Tibial artery (tissue), 4 donors: ENCODE measurements around the gene RAP1GAP2.
A peak's percentile ranks its signal among the peaks of the same experiment; 100 is the strongest.

ENCODE experiments used
- DNase-seq, 2 donors: peaks; one replicate each; pipeline ENCODE4 v3.0.0-alpha.2; 2019
- H3K27ac ChIP-seq, 2 donors: fragments of 200-600 bp; sonication (generic) in 1 of 2; 1 replicate in 1 of 2; 2 replicates in 1 of 2; pipeline ENCODE4 v1.5.1; 2018 to 2019; ENCODE audit warnings: mild to moderate bottlenecking in 1 of 2
- H3K27me3 ChIP-seq, 2 donors: fragments of 200-600 bp; sonication (generic) in 1 of 2; one replicate each; pipeline versions ENCODE4 v1.5.1 to v1.6.0; 2016 to 2019
- H3K36me3 ChIP-seq, 3 donors: fragments of 200-600 bp; sonication (generic) in 2 of 3; one replicate each; pipeline ENCODE4 v1.5.1; 2016 to 2019; ENCODE audit warnings: mild to moderate bottlenecking in 2 of 3
- H3K4me1 ChIP-seq, 4 donors: fragments of 200-600 bp; sonication (generic) in 2 of 4; 1 replicate in 3 of 4; 2 replicates in 1 of 4; pipeline ENCODE4 v1.5.1; 2016 to 2019
- H3K4me3 ChIP-seq, 2 donors: fragments of 200-600 bp; sonication (generic) in 1 of 2; 1 replicate in 1 of 2; 2 replicates in 1 of 2; pipeline ENCODE4 v1.5.1; 2018 to 2019; ENCODE audit warnings: mild to moderate bottlenecking in 2 of 2
- H3K9me3 ChIP-seq, 3 donors: fragments of 200-600 bp; sonication (generic) in 1 of 3; one replicate each; pipeline ENCODE4 v1.5.1; 2016 to 2019
- CTCF ChIP-seq, 2 experiments: fragments of 200-600 bp in 1 of 2; fragments of 450-650 bp in 1 of 2; IDR thresholded peaks; one replicate each; pipeline ENCODE4 v1.5.1; 2017 to 2019; ENCODE audit warnings: antibody characterized with exemption in 2 of 2, mild to moderate bottlenecking in 1 of 2, moderate library complexity in 1 of 2
- intact Hi-C: fragments of 100-400 bp; cut with DNase I; formaldehyde crosslinking; loops from one replicate; pipeline ENCODE4 v1.15.0; 2023; ENCODE audit warnings: low total_unique reads

The RAP1GAP2 gene

DNA sequence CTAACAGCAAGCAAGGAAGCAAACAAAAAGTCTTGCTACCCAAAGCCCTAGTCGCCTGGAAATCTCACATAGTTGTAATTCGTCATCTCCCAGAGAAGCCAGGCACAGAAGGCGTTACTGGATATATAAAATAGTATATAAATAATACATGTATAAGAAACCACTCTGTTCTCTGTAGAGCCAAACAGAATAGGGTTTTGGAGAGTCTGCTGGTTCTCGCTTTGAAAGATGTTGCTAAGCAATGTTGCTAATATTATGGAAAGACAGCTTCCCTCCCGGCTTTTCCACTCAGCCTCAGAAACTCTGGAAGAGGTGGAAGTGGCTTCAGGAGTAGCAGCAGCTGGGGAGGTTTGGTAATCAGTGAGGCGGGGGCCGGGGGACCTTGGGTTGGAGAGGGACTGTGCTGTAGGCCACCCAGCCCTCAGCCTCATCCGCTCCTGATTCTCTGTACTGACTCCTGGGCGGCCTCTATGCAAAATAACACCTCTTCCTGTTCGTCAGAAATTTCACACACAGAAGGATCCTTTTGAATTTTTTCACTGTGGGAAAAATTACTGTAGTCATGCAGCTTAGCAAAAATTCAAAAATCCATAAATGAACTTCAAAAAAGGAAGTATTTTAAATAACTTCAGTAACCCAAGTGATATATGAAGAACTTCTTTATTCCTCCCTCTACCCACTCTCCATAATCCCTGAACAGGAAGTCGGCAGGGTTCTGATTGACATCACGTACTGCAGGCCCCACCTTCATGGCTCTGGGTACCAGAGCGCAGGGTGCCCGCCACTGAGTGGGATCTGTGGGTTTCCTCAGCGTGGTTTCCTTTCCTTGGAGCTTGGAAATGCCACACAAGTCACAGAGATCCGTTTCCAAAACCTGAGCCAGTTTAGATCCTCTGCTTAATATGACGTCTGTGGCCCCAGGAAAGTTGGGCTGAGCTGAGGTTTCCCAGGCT is 51.4 kb downstream of the RAP1GAP2 start:
- TF ChIP-seq CTCF (IDR thresholded peaks at IDR 0.05): no peak
- no peak for DNase-seq
- H3K27ac ChIP-seq: no peak overlapping the region
- H3K36me3 ChIP-seq: no peaks in the 10 kb centered on the region
- intact Hi-C loops: no loop called here
- peaks cover 0 to 26% of the 10 kb centered on the region in 2 donors for H3K27me3 ChIP-seq
- no peak overlapping the region for H3K4me3 ChIP-seq
- H3K4me1 ChIP-seq: peaks cover 0 to 10% (median 3%) of the 10 kb centered on the region in 4 donors
- no peaks in the 10 kb centered on the region for H3K9me3 ChIP-seq

DNA sequence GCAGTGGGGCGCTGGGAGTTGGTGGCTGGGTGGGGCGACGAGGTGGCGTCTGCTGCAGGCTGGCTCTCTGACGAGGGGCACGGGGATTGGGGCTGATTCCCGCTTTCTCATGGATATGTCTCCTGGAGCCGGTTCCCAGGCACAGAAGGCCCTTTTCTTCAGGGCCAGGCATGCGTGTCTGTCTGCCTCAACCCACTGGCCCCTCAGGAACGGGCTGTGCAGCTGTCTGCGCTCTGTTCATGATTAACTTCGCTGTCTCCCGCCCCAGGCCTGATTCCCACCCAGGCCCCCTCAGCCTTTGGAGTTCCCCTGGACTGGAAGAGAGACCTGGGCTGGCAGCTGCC is 53.1 kb downstream of the RAP1GAP2 start:
- no peak overlapping the region for H3K4me3 ChIP-seq
- TF ChIP-seq CTCF (IDR thresholded peaks at IDR 0.05): no peak
- H3K36me3 ChIP-seq: no peaks in the 10 kb centered on the region
- H3K27me3 ChIP-seq: peaks cover 0 to 11% of the 10 kb centered on the region in 2 donors
- DNase-seq: no peak
- no peaks in the 10 kb centered on the region for H3K9me3 ChIP-seq
- peaks cover 0 to 20% (median 11%) of the 10 kb centered on the region in 4 donors for H3K4me1 ChIP-seq
- intact Hi-C loops: no loop called here
- H3K27ac ChIP-seq: no peak overlapping the region

DNA sequence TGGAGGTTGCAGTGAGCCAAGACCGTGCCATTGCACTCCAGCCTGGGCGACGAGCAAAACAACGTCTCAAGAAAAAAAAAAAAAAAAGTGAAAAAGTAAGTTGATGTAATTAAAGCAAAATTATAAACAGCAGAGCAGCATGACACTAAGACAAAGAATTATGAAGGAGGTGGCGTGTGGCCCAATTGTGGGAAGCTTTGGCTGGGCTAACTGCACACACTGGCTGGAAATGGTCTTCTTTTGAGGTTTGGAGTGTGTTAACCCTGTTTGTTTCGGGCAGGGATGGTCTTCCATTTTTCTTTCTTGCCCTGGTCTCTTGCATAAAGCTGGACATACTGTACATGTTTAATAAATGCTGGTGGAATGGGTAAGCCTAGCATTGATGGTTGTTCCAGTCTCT is 54.8 kb downstream of the RAP1GAP2 start:
- no peak for DNase-seq
- intact Hi-C loops: no loop called here
- Histone ChIP-seq H3K27ac (no peak overlapping the region), H3K36me3 (no peaks in the 10 kb centered on the region), H3K9me3 (no peaks in the 10 kb centered on the region), H3K27me3 (no peaks in the 10 kb centered on the region), H3K4me1 (peaks cover 0 to 36% (median 23%) of the 10 kb centered on the region in 4 donors), H3K4me3 (no peak overlapping the region)
- no peak for TF ChIP-seq CTCF (IDR thresholded peaks at IDR 0.05)

GRCh38 chr17:2851615-2852014 is 55.4 kb downstream of the RAP1GAP2 start:
- H3K4me3 ChIP-seq: no peak overlapping the region
- DNase-seq: no peak
- no peaks in the 10 kb centered on the region for H3K9me3 ChIP-seq
- H3K36me3 ChIP-seq: no peaks in the 10 kb centered on the region
- peaks cover 0 to 36% (median 23%) of the 10 kb centered on the region in 4 donors for H3K4me1 ChIP-seq
- no peaks in the 10 kb centered on the region for H3K27me3 ChIP-seq
- intact Hi-C loops: loop anchor here (2.0 kb wide), 1 partner anchor 153 kb away; no protein-coding TSS in a partner anchor
- TF ChIP-seq CTCF (IDR thresholded peaks at IDR 0.05): no peak
- peak overlapping the region in 1 of 2 donors; percentile 79 for H3K27ac ChIP-seq

GRCh38 chr17:2852221-2852620 is 56.0 kb downstream of the RAP1GAP2 start:
- DNase-seq: no peak
- Histone ChIP-seq H3K4me1 (peaks cover 0 to 36% (median 23%) of the 10 kb centered on the region in 4 donors), H3K4me3 (peak overlapping the region in 1 of 2 donors; percentile 56), H3K27ac (peak overlapping the region; percentile 79 to 81), H3K27me3 (no peaks in the 10 kb centered on the region), H3K36me3 (no peaks in the 10 kb centered on the region), H3K9me3 (no peaks in the 10 kb centered on the region)
- TF ChIP-seq CTCF (IDR thresholded peaks at IDR 0.05): no peak
- intact Hi-C loops: loop anchor here (2.0 kb wide), 1 partner anchor 153 kb away; no protein-coding TSS in a partner anchor
